Glutamatergic neuron (in vitro differentiated cells): ENCODE data around the gene SSU72. TPM values are rescaled to one million over a fixed set of nuclear protein-coding genes. Genes with fewer than 3 reads are reported as not detected.

ENCODE experiments used
- DNase-seq: peaks from one replicate; pipeline ENCODE4 v3.0.0; 2022
- H3K27ac Mint-ChIP-seq: one replicate; pipeline ENCODE4 v1.8.0; 2020; ENCODE audit warnings: mild to moderate bottlenecking, mixed read lengths, inconsistent platforms; ENCODE audit not compliant: unreplicated experiment
- H3K27me3 Mint-ChIP-seq: one replicate; pipeline ENCODE4 v1.8.0; 2020; ENCODE audit warnings: mild to moderate bottlenecking, moderate library complexity, mixed read lengths, inconsistent platforms; ENCODE audit not compliant: unreplicated experiment
- H3K36me3 Mint-ChIP-seq: one replicate; pipeline ENCODE4 v1.8.0; 2020; ENCODE audit warnings: mild to moderate bottlenecking, mixed read lengths, inconsistent platforms; ENCODE audit not compliant: unreplicated experiment
- H3K4me1 Mint-ChIP-seq: one replicate; pipeline ENCODE4 v1.8.0; 2020; ENCODE audit warnings: mild to moderate bottlenecking, low read depth, mixed read lengths, inconsistent platforms; ENCODE audit not compliant: unreplicated experiment
- H3K4me3 Mint-ChIP-seq: one replicate; pipeline ENCODE4 v1.8.0; 2020; ENCODE audit warnings: mild to moderate bottlenecking, mixed read lengths, inconsistent platforms; ENCODE audit not compliant: unreplicated experiment
- H3K9me3 Mint-ChIP-seq: one replicate; pipeline ENCODE4 v1.8.0; 2020; ENCODE audit warnings: mild to moderate bottlenecking, moderate library complexity, mixed read lengths, inconsistent platforms; ENCODE audit not compliant: unreplicated experiment
- CTCF ChIP-seq: fragments of 200-600 bp; sonication (generic); IDR thresholded peaks from one replicate; pipeline ENCODE4 v1.5.0; 2021; ENCODE audit not compliant: partially characterized antibody, unreplicated experiment
- total RNA-seq: library from RNA; stranded (reverse); fragmentation: NEBNext Ultra II Directional; extraction: Animal tissue kit (Norgen Biotek cat#: 25700); gene quantifications from one replicate; pipeline ENCODE4 v1.2.1, GENCODE V29; 2021; ENCODE audit not compliant: unreplicated experiment

The SSU72 gene
- total RNA-seq, 1 donor from 2014 or later: 123 TPM

DNA sequence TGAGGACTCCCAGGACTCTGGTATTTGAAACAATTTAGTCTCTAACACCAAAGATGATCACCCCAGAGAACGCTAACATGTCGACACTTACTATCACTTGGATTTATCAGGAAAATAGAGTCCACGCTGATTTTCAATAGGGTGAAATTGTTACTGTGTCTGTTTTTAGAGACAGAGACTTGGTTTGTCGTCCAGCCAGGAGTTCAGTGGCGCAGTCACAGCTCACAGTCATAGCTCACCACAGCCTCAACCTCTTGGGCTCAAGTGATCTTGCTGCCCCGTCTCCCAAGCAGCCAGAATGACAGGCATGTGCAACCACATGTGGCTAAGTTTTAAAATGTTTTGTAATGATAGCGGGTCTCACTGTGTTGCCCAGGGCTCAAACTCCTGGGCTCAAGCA is 5.3 kb downstream of the SSU72 start:
- peaks cover 14% of the 10 kb centered on the region for H3K27me3 Mint-ChIP-seq

GRCh38 chr1:1567891-1568291 is 6.8 kb downstream of the SSU72 start:
- Mint-ChIP-seq H3K9me3 (peaks cover 22% of the 10 kb centered on the region), H3K4me3 (no peak overlapping the region), H3K4me1 (peaks cover 38% of the 10 kb centered on the region), H3K27me3 (peaks cover 11% of the 10 kb centered on the region), H3K36me3 (peaks cover 15% of the 10 kb centered on the region), H3K27ac (peak overlapping the region; percentile 89)
- no peak for DNase-seq
- TF ChIP-seq CTCF: no peak

More for the DNA sequence above, 5.3 kb downstream of the SSU72 start:
- H3K4me1 Mint-ChIP-seq: peaks cover 26% of the 10 kb centered on the region
- H3K27ac Mint-ChIP-seq: no peak overlapping the region
- H3K4me3 Mint-ChIP-seq: no peak overlapping the region
- peaks cover 19% of the 10 kb centered on the region for H3K9me3 Mint-ChIP-seq
- no peak for DNase-seq
- H3K36me3 Mint-ChIP-seq: peaks cover 15% of the 10 kb centered on the region
- no peak for TF ChIP-seq CTCF

DNA sequence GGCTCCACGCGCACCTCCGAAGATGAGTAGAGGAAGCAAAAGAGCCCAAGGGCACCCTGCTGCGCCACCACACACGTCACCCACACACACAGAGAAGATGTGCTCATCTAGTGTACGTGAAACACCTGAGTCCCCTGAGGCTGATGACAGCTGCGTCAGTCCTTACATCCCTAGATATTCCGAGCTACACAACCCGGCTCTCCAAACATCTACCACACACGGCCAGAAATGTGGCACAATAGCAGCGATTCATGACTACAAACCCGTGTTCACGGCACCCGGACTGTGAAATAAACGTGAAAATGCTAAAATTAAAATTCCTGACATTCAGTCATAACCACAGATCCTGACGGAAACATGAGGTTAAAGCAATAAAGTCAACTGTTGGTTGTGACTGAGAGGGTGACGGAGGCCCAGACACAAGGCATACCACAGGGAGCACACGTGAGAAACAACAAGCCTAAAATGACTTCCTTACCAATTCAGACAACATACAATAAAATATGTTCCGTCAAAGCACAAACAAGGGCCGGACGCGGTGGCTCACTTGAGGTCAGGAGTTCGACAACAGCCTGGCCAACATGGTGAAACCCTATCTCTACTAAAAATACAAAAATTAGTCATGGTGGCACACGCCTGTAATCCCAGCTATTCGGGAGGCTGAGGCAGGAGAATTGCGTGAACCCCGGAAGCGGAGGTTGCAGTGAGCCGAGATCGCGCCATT is 7.3 kb downstream of the SSU72 start:
- DNase-seq: no peak
- Mint-ChIP-seq H3K36me3 (peaks cover 15% of the 10 kb centered on the region), H3K4me3 (peak overlapping the region; percentile 49), H3K4me1 (peaks cover 44% of the 10 kb centered on the region), H3K27ac (peak overlapping the region; percentile 89), H3K9me3 (peaks cover 22% of the 10 kb centered on the region), H3K27me3 (peaks cover 13% of the 10 kb centered on the region)
- no peak for TF ChIP-seq CTCF

DNA sequence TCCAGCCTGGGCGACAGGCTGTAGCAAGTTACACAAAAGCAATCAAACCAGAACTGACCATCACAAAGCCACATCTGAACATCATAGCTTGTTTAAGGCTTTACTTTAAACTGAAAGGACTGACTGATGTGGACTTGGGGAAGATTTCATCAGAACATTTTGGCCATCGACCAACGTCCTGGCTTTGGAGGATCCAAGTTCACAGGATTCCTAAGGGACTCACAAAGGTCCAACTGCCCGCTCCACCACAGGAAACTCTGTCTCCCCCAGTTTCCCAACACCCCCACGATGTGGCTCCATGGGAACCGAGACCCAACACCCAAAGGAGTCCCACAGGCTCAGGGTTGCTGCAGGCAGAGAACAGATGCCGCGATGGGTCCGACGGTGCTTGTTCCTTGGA is 9.3 kb downstream of the SSU72 start:
- DNase-seq: no peak
- no peak for TF ChIP-seq CTCF
- Mint-ChIP-seq H3K9me3 (peaks cover 20% of the 10 kb centered on the region), H3K4me3 (peak overlapping the region; percentile 42), H3K36me3 (peaks cover 12% of the 10 kb centered on the region), H3K27ac (peak overlapping the region; percentile 62), H3K4me1 (peaks cover 54% of the 10 kb centered on the region), H3K27me3 (peaks cover 12% of the 10 kb centered on the region)

DNA sequence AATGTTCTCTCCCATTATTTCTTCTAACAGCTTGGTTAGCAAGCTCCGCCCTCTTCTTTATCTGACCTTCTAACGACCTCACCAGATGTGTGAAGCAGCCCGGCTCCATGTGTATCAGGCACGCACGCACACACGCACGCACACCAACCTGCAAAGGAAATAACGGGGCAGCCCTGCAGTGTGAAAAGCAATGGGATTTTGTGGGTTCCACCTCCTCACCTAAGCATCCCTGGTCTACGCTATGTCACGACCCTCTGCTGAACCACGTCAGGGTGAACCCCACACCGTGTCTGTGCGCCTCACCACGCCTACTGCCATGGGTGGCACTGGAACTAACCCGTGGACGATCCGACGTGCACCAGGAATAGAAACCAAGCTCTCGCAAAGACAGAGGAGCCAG is 10.4 kb downstream of the SSU72 start:
- Mint-ChIP-seq H3K27ac (peak overlapping the region; percentile 98), H3K9me3 (peaks cover 20% of the 10 kb centered on the region), H3K4me3 (peak overlapping the region; percentile 64), H3K27me3 (peaks cover 11% of the 10 kb centered on the region), H3K4me1 (peaks cover 51% of the 10 kb centered on the region), H3K36me3 (peaks cover 11% of the 10 kb centered on the region)
- no peak for DNase-seq
- no peak for TF ChIP-seq CTCF
